Measurements from ENCODE around the gene BIN1. TPM values are rescaled to one million over a fixed set of nuclear protein-coding genes. Genes with fewer than 3 reads are reported as not detected.

BIN1 gene
- total RNA-seq, 1 donor from 2014 or later, result 50.2 TPM

GRCh38 chr2:127052771-127053691 lies 53.9 kb downstream of the BIN1 start:
- no peak overlapping the region for H2AFZ ChIP-seq (ENCODE audit: low read depth, low read length)
- DNase-seq (ENCODE audit: low read depth) (no peak), FAIRE-seq (no peak)
- H3K27me3 Mint-ChIP-seq (ENCODE audit: low read depth, unreplicated experiment), result no peaks in the 10 kb centered on the region
- no peaks in the 10 kb centered on the region for H3K9me3 Mint-ChIP-seq (ENCODE audit: unreplicated experiment)
- H3K9ac ChIP-seq (ENCODE audit: low read length), result no peak overlapping the region
- no peaks in the 10 kb centered on the region for H3K4me1 ChIP-seq (ENCODE audit: insufficient read depth, low read length)
- H3K36me3 Mint-ChIP-seq (ENCODE audit: low read depth, unreplicated experiment), result peaks cover 13% of the 10 kb centered on the region
- no peaks in the 10 kb centered on the region for H4K20me1 ChIP-seq (ENCODE audit: insufficient read depth, low read length)
- H3K4me3 Mint-ChIP-seq (ENCODE audit: unreplicated experiment), result no peak overlapping the region
- H3K27ac ChIP-seq (ENCODE audit: low read depth, low read length), result no peak overlapping the region
- H3K27me3 ChIP-seq (ENCODE audit: insufficient read depth, low read length), result no peaks in the 10 kb centered on the region
- H3K4me2 ChIP-seq (ENCODE audit: low read length), result no peak overlapping the region
- no peak overlapping the region for H3K4me3 ChIP-seq (ENCODE audit: insufficient read depth, low read depth, low read length)
- H3K27ac Mint-ChIP-seq (ENCODE audit: unreplicated experiment), result no peak overlapping the region
- no peaks in the 10 kb centered on the region for H3K79me2 ChIP-seq (ENCODE audit: insufficient read depth, low read length)
- H3K4me1 Mint-ChIP-seq (ENCODE audit: low read depth, unreplicated experiment), result no peaks in the 10 kb centered on the region
- no peak for TF ChIP-seq CTCF (IDR thresholded peaks at IDR 0.05; ENCODE audit: insufficient read depth, low read depth, low read length)
- TF ChIP-seq EZH2 (IDR thresholded peaks at IDR 0.05; ENCODE audit: insufficient read depth, low read length), result no peak
- no peaks in the 10 kb centered on the region for H3K9me3 ChIP-seq (ENCODE audit: insufficient read depth, low read depth, low read length)
- H3K36me3 ChIP-seq (ENCODE audit: insufficient read depth, low read length), result no peaks in the 10 kb centered on the region

- Histone ChIP-seq H3K9ac (ENCODE audit: low read length) (no peak overlapping the region), H3K27ac (ENCODE audit: low read depth, low read length) (no peak overlapping the region), H3K9me3 (ENCODE audit: insufficient read depth, low read depth, low read length) (no peaks in the 10 kb centered on the region), H3K4me2 (ENCODE audit: low read length) (no peak overlapping the region), H3K27me3 (ENCODE audit: insufficient read depth, low read length) (no peaks in the 10 kb centered on the region), H2AFZ (ENCODE audit: low read depth, low read length) (no peak overlapping the region), H3K79me2 (ENCODE audit: insufficient read depth, low read length) (no peaks in the 10 kb centered on the region), H3K4me3 (ENCODE audit: insufficient read depth, low read depth, low read length) (no peak overlapping the region), H3K4me1 (ENCODE audit: insufficient read depth, low read length) (no peaks in the 10 kb centered on the region), H4K20me1 (ENCODE audit: insufficient read depth, low read length) (no peaks in the 10 kb centered on the region), H3K36me3 (ENCODE audit: insufficient read depth, low read length) (no peaks in the 10 kb centered on the region)
- DNase-seq (ENCODE audit: low read depth), result no peak
- H3K9me3 Mint-ChIP-seq (ENCODE audit: unreplicated experiment), result no peaks in the 10 kb centered on the region
- no peaks in the 10 kb centered on the region for H3K4me1 Mint-ChIP-seq (ENCODE audit: low read depth, unreplicated experiment)
- no peak overlapping the region for H3K27ac Mint-ChIP-seq (ENCODE audit: unreplicated experiment)
- TF ChIP-seq EZH2 (IDR thresholded peaks at IDR 0.05; ENCODE audit: insufficient read depth, low read length) (no peak), CTCF (IDR thresholded peaks at IDR 0.05; ENCODE audit: insufficient read depth, low read depth, low read length) (no peak)
- peaks cover 10% of the 10 kb centered on the region for H3K36me3 Mint-ChIP-seq (ENCODE audit: low read depth, unreplicated experiment)
- H3K4me3 Mint-ChIP-seq (ENCODE audit: unreplicated experiment), result no peak overlapping the region
- H3K27me3 Mint-ChIP-seq (ENCODE audit: low read depth, unreplicated experiment), result no peaks in the 10 kb centered on the region
- no peak for FAIRE-seq
These were observed 54.7 kb downstream of the BIN1 start for GRCh38 chr2:127052057-127052770.

All from astrocyte (in vitro differentiated cells and primary cell).